HG02588 (cell line): Measurements from ENCODE around the gene DNHD1.

ENCODE experiments used
- ATAC-seq: cut with Tn5 transposase; IDR thresholded peaks from one replicate; pipeline ENCODE4 v1.9.1; 2021; ENCODE audit warnings: mild to moderate bottlenecking, moderate library complexity; ENCODE audit not compliant: unreplicated experiment

Gene DNHD1

GRCh38 chr11:6557761-6558674 is 60.9 kb downstream of the DNHD1 start:
- no peak for ATAC-seq

GRCh38 chr11:6559369-6559768 is 62.3 kb downstream of the DNHD1 start:
- no peak for ATAC-seq

- ATAC-seq: no peak
Observed at GRCh38 chr11:6561288-6561687, 64.2 kb downstream of the DNHD1 start.

GRCh38 chr11:6563121-6563619 is 66.1 kb downstream of the DNHD1 start:
- ATAC-seq: no peak

- ATAC-seq: no peak
Observed at GRCh38 chr11:6563667-6564066, 66.6 kb downstream of the DNHD1 start.

- no peak for ATAC-seq
Observed at GRCh38 chr11:6565325-6565724, 68.2 kb downstream of the DNHD1 start.

GRCh38 chr11:6565988-6566703 is 69.1 kb downstream of the DNHD1 start:
- no peak for ATAC-seq

- no peak for ATAC-seq
Observed at GRCh38 chr11:6566704-6567370, 69.8 kb downstream of the DNHD1 start.

GRCh38 chr11:6567371-6567745 is 70.3 kb downstream of the DNHD1 start:
- no peak for ATAC-seq

- ATAC-seq: no peak
Observed at GRCh38 chr11:6568191-6568918, 71.3 kb downstream of the DNHD1 start.

GRCh38 chr11:6569706-6570105 is 72.6 kb downstream of the DNHD1 start:
- no peak for ATAC-seq

GRCh38 chr11:6570691-6571427 is 73.8 kb downstream of the DNHD1 start:
- ATAC-seq: no peak

GRCh38 chr11:6571434-6572008 is 74.4 kb downstream of the DNHD1 start:
- no peak for ATAC-seq

GRCh38 chr11:6572215-6572614 is 75.1 kb downstream of the DNHD1 start:
- no peak for ATAC-seq

GRCh38 chr11:6574816-6575715 is 78.0 kb downstream of the DNHD1 start:
- no peak for ATAC-seq

- no peak for ATAC-seq
Observed at GRCh38 chr11:6576471-6577373, 79.6 kb downstream of the DNHD1 start.

GRCh38 chr11:6578134-6578533 is 81.1 kb downstream of the DNHD1 start:
- ATAC-seq: no peak

GRCh38 chr11:6579681-6580080 is 82.6 kb downstream of the DNHD1 start:
- no peak for ATAC-seq
